ENCODE data around the gene SCN9A.

The SCN9A gene

GRCh38 chr2:166163775-166164174 is 212.0 kb downstream of the SCN9A start:
- TF ChIP-seq ZNF423 (tag by site-specific recombination; IDR thresholded peaks at IDR 0.05) (no peak), ZNF274 (IDR thresholded peaks at IDR 0.05; ENCODE audit: low read length) (no peak), ZNF274 (tag by site-specific recombination; IDR thresholded peaks at IDR 0.05; ENCODE audit: borderline replicate concordance) (no peak), ZNF248 (tag by site-specific recombination; IDR thresholded peaks at IDR 0.05) (no peak), ZNF26 (tag by site-specific recombination; IDR thresholded peaks at IDR 0.05) (no peak), ZNF548 (tag by site-specific recombination; IDR thresholded peaks at IDR 0.05) (no peak), HOXA7 (CRISPR knock-in tag; IDR thresholded peaks at IDR 0.05; ENCODE audit: borderline replicate concordance) (no peak), BCL6B (tag by site-specific recombination; IDR thresholded peaks at IDR 0.05) (no peak), RBAK (tag by site-specific recombination; IDR thresholded peaks at IDR 0.05) (no peak), ZNF677 (tag by site-specific recombination; IDR thresholded peaks at IDR 0.05) (no peak), ZNF555 (tag by site-specific recombination; conservative IDR thresholded peaks at IDR 0.05) (no peak), ZNF2 (tag by site-specific recombination; IDR thresholded peaks at IDR 0.05) (no peak), ZNF157 (tag by site-specific recombination; IDR thresholded peaks at IDR 0.05) (no peak), ZNF48 (tag by site-specific recombination; IDR thresholded peaks at IDR 0.05) (no peak)
- ChIA-PET CTCF (interaction anchor here (0.6 to 0.7 kb wide), 2 partner anchors 18 kb away, joined by 3 to 7 read pairs; no protein-coding TSS in a partner anchor), POLR2A (interaction anchor here (0.5 kb wide), 1 partner anchor 11 kb away, joined by 4 read pairs; no protein-coding TSS in a partner anchor)

GRCh38 chr2:166158546-166158945 is 217.2 kb downstream of the SCN9A start:
- no peak overlapping the region for H3K27ac ChIP-seq (ENCODE audit: extremely low read depth, low read depth, low read length)
- no peak overlapping the region for H3K4me3 ChIP-seq (ENCODE audit: low read depth, low read length)
- H3K36me3 ChIP-seq (ENCODE audit: control insufficient read depth in 2 of 2, insufficient read depth in 1 of 2, low read length in 2 of 2) = no peaks in the 10 kb centered on the region
- ChIA-PET POLR2A (no interaction called here), CTCF (no interaction called here)
- no peaks in the 10 kb centered on the region for H3K4me1 ChIP-seq (ENCODE audit: control insufficient read depth, insufficient read depth, low read length)
- TF ChIP-seq, protein P1, sequence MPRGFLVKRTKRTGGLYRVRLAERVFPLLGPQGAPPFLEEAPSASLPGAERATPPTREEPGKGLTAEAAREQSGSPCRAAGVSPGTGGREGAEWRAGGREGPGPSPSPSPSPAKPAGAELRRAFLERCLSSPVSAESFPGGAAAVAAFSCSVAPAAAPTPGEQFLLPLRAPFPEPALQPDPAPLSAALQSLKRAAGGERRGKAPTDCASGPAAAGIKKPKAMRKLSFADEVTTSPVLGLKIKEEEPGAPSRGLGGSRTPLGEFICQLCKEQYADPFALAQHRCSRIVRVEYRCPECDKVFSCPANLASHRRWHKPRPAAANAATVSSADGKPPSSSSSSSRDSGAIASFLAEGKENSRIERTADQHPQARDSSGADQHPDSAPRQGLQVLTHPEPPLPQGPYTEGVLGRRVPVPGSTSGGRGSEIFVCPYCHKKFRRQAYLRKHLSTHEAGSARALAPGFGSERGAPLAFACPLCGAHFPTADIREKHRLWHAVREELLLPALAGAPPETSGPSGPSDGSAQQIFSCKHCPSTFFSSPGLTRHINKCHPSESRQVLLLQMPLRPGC (tag by site-specific recombination; IDR thresholded peaks at IDR 0.05) = no peak
- TF ChIP-seq ZNF677 (tag by site-specific recombination; IDR thresholded peaks at IDR 0.05) (no peak), ZNF645 (tag by site-specific recombination; IDR thresholded peaks at IDR 0.05) (no peak), ZNF791 (tag by site-specific recombination; IDR thresholded peaks at IDR 0.05) (no peak), HOXD13 (CRISPR knock-in tag; IDR thresholded peaks at IDR 0.05; ENCODE audit: borderline replicate concordance) (no peak), GLIS1 (tag by site-specific recombination; IDR thresholded peaks at IDR 0.05) (no peak), ZNF202 (tag by site-specific recombination; IDR thresholded peaks at IDR 0.05; ENCODE audit: borderline replicate concordance) (no peak), RBAK (tag by site-specific recombination; IDR thresholded peaks at IDR 0.05) (no peak)
- no peaks in the 10 kb centered on the region for H3K9me3 ChIP-seq (ENCODE audit: control insufficient read depth, insufficient read depth, low read depth, low read length)

More at GRCh38 chr2:166163775-166164174, 212.0 kb downstream of the SCN9A start:
- peaks cover 3% of the 10 kb centered on the region; the same call in 1 of the 2 replicates for H3K4me1 ChIP-seq (ENCODE audit: control insufficient read depth, insufficient read depth, low read length)
- H3K27ac ChIP-seq (ENCODE audit: extremely low read depth, low read depth, low read length) = no peak overlapping the region
- no peak overlapping the region for H3K4me3 ChIP-seq (ENCODE audit: low read depth, low read length)
- H3K9me3 ChIP-seq (ENCODE audit: control insufficient read depth, insufficient read depth, low read depth, low read length) = no peaks in the 10 kb centered on the region
- H3K36me3 ChIP-seq (ENCODE audit: control insufficient read depth in 2 of 2, insufficient read depth in 1 of 2, low read length in 2 of 2) = no peaks in the 10 kb centered on the region
